HG02759 (cell line): Measurements from ENCODE around the gene NRF1.

ENCODE experiments used
- ATAC-seq: cut with Tn5 transposase; IDR thresholded peaks from one replicate; pipeline ENCODE4 v1.9.1; 2021; ENCODE audit warnings: mild to moderate bottlenecking, moderate library complexity; ENCODE audit not compliant: unreplicated experiment

Gene NRF1

DNA sequence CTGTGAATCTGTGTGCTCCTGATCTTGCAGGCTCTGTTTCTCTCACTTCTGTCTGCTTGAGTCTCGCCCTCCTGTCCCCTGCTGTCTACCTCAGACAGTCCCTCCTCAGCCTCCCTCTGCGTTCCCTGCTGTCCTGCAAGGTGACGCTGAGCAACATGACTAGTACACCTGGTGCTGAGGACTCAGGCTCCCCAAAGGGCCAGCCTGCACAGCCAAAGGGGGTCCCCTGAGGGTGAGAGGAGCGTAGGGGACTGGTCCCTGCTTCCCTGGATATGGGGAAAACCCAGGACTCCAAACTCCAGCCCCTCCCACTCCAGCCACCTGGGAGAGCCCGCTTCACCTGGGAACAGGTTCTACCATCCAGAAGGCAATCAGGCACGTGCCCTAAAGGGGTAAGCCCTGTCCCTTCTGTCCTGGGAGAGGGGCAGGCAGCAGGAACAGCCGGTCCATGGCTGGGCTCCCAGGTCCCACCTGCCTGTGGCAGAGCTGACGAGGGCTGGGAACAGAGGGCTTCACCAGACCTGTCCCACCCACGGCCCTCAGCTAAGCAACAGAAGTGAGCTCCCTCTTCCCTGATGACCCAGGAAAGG is 184.8 kb downstream of the NRF1 start:
- no peak for ATAC-seq

DNA sequence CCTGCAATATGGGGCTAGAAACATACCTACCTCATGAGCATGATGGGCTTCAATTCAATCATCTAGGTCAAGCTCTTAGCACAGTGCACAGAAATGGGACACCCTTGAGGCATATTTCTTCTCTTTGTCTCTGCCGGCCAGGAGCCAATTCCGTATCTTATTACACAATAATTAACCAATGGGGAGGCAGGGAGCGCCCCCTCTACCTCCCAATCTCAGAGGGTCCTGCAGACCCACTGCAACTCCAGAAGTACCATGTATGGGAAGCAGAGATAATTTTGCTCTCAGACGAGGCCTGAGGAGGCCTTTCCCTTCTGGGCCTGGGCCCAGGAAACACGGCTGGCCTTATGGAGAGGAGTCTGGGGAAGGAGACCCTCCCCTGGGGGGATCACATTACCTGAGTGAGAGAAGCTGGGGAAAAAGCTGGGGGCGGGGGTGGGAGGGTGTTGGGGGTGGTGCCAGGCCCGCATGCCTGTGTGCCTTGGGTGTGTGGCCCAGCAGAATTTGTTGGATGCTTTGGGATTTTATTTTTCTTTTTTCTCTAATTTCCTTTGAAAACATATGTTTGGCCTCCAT is 185.8 kb downstream of the NRF1 start:
- no peak for ATAC-seq

DNA sequence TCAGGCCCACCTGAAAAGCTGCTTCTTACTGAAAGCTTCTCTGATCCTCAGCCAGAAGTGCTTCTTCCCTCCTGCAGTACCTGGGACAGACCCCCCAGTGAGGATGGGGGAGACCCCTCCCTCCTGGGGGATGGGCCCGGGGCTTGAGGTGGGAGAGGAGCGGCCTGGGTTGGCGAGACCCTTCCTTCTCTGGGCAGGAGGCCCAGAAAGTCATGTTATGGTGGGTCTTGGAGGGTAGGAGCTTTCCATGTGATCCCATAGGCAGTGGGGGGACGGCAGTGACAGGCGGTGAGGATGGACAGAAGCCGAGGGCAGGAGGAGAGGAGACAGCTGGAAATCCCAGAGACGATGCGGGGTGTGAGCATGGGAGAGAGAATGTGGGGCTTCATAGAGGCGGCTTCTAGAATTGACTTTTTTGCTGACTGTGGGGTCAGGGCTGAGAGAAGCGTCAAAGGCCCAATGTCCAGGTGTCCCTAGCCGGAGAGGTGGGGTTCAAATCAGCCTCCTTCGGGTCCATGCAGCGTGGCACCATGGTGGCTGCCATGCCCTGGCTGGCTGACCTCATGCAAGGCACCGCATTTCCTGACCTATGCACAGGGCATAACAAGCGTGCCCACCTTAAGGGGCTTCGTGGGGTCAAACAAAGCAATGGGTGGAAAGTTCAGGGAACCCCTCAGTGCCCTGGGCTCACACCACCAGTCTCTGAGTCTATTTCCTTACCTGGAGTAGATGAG is 187.3 kb downstream of the NRF1 start:
- ATAC-seq: no peak

DNA sequence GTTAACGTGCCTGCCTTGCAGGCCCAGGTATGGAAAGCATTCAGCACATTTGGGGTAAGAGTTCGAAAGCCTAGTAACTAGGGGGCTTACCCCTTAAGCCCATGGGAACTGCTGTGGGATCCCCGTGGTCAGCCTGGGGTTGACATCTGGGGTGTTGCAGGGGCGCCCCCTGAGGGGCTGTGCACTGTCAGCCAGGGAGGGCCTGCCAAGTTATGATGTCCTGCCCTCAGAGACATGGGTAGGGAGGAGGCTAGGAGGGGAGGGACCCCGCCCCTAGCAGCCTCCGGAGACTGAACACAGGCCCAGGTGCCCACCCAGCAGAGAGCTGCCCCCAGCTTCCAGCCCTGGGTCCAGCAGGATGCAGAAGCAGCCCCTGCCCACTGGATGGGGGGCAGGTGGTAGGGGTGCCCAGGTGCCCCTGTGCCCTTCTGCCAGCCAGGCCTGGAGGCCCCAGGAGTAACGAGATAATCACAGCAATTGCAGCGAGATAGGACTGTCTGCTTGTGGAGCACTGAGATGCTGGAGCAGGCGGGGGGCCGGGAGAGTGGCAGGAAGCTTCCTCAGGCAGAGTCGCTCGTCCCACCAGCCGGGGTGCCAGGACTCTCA is 187.9 kb downstream of the NRF1 start:
- no peak for ATAC-seq

DNA sequence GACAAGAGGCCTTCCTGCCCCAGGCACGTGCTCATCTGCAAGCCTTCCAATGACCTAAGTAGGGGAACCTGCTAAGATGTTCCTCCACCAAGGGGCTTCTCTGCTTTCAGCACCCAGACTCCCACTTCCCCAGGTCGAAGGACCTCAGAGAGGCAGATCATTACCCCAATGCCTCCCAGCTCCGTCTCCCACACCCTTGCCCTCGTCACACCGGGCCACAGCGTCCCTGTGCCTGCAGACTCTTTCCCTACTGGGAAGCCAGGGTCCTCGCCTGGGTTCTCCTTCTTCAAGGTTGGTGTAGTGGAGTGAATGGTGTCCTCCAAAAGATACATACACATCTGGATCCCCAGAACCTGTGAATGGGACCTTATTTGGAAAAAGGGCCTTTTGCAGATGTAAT is 189.4 kb downstream of the NRF1 start:
- ATAC-seq: no peak

DNA sequence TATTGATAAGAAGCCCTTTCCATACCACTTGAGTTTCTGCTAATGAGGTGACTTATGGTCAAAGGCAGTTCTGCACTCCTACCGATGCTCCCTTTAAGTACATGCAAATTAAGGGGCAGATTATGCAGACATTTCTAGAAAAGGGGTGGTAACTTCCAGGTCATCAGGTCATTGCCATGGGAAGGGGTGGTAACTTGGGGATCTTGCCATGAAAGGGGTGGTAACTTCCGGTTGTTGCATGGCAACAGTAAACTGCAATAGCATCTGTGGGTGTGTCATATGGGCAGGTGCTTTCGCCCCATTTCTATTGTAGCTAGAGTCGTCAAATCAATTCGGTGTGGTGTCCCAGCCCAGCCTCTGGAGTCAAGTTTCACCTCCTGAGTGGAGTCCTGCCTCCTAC is 190.4 kb downstream of the NRF1 start:
- ATAC-seq: no peak

DNA sequence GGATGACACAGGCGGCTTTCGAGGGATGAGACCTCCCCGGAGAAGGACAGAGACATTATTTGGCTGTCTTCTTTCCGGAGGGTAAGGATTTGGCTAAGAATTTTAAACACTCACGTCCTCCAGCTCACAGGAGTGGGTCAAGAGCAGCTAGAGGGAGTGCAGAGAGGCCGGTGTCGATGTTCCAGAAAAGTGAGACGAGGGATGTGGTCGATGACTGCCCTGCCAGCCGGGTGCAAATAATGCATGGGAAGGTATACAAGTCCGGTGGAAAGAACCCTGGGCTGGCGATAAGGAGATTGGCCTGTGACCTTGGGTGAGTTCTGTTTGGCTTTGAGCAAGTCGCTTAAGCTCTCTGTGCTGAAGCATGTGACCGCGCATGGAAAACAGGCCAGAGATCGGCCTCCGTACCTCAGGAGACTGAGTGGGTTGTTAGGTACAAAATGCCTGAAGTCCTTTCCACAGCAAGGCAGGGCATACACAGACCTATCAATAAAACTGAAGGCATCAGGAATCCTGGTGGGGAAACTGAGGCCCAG is 192.1 kb downstream of the NRF1 start:
- ATAC-seq: no peak

DNA sequence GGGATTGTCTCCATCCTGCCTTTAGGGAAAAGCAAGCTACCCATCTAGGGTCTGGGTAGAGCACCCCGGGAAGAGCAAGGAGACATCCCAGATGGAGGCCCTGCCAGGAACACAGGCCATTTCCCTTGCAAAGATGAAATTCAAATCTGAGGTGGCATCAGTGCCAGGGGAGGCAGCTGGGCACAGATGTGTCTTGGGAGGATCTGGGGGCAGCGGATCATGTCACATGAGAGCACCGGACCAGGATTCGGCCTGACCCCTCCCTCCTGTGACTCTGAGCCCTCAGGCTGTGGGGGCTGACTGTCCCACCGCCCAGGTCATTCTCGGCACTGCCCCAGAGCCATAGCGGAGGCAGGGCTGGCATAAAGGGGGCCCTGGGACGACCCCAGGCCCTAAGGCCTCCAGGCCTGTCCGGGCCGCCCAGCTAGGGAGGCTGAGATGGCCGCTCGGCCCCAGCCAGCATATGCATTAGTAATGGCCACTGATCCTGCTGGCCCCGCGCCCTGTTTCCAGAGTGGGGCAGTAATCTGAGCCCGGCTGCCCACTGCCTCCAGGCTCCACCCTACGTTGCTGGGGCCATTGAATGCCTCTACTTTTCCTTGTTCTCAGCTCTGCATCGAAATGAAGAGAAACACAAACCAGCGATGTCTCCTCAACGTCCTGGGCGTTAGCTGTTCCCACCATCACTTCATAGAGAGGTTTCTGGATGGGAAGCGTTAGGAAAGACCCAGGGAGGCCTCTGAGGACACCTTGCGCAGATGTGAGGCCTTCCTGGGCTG is 192.8 kb downstream of the NRF1 start:
- ATAC-seq: no peak

DNA sequence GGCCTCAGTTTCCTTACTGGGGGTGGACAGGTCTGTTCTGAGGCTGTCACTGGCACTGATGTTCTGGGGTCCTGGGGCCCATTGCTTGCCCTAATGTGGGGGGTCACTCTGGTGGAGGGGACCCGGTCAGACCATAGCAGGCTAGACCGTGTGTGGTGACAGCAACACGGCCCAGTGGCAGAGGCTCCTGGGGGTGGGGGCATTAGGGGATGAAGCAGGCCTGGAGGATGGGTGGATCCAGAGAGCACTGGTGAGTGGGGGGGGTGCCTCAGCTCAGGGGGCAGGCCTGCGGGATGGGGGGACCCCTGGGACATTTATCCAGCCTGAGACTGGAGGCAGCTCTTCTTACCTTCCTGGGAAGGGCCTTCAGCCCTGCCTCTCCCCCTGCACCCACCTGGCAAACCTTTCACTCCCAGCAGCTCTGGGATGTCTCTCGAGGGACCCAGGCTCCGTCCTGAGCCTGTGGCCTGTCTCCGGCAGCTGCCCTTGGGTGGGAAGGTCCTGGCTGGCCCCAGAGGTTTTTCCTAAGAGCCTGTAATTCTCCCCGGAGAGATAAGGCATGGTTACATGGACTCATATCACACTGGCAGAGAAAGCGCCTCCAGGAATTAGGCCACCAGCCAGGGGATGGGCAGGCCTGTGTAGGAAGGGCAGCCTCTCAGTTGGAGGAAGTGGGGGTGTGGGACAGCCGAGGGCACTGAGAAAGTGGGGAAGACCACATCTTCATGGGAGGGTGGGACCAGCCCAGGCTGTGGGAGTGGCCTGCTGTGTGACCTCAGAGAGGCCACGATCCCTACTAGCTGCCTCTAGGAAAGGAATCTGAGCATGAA is 193.6 kb downstream of the NRF1 start:
- ATAC-seq: no peak
